IMR-90 (cell line): ENCODE measurements around the gene ZNF469.

Experiments used
- MAFK ChIP-seq: IDR thresholded peaks from 2 replicates; pipeline ENCODE4 v1.6.1; 2012; ENCODE audit warnings: low read depth, low read length, improper control_type of control experiment
- MAZ ChIP-seq: IDR thresholded peaks from 2 replicates; pipeline ENCODE4 v1.6.1; 2012; ENCODE audit warnings: low read depth, mild to moderate bottlenecking, low read length, improper control_type of control experiment, moderate library complexity, borderline replicate concordance
- MXI1 ChIP-seq: IDR thresholded peaks from 2 replicates; pipeline ENCODE4 v1.6.1; 2012; ENCODE audit warnings: low read depth, mild to moderate bottlenecking, low read length, moderate library complexity, borderline replicate concordance
- POLR2A ChIP-seq: IDR thresholded peaks from 2 replicates; pipeline ENCODE4 v1.6.1; 2012; ENCODE audit warnings: mild to moderate bottlenecking, low read depth, low read length
- RCOR1 ChIP-seq: IDR thresholded peaks from 2 replicates; pipeline ENCODE4 v1.6.1; 2012; ENCODE audit warnings: mild to moderate bottlenecking, low read length, improper control_type of control experiment; ENCODE audit not compliant: insufficient replicate concordance
- RFX5 ChIP-seq: IDR thresholded peaks from 2 replicates; pipeline ENCODE4 v1.8.0; 2012; ENCODE audit warnings: low read depth, mild to moderate bottlenecking, low read length, moderate library complexity
- TF ChIP-seq, protein P1 (sequence below): conservative IDR thresholded peaks from 2 replicates; pipeline ENCODE4 v1.5.1; 2012; ENCODE audit warnings: mild to moderate bottlenecking, low read depth, low read length, improper control_type of control experiment

DNA sequence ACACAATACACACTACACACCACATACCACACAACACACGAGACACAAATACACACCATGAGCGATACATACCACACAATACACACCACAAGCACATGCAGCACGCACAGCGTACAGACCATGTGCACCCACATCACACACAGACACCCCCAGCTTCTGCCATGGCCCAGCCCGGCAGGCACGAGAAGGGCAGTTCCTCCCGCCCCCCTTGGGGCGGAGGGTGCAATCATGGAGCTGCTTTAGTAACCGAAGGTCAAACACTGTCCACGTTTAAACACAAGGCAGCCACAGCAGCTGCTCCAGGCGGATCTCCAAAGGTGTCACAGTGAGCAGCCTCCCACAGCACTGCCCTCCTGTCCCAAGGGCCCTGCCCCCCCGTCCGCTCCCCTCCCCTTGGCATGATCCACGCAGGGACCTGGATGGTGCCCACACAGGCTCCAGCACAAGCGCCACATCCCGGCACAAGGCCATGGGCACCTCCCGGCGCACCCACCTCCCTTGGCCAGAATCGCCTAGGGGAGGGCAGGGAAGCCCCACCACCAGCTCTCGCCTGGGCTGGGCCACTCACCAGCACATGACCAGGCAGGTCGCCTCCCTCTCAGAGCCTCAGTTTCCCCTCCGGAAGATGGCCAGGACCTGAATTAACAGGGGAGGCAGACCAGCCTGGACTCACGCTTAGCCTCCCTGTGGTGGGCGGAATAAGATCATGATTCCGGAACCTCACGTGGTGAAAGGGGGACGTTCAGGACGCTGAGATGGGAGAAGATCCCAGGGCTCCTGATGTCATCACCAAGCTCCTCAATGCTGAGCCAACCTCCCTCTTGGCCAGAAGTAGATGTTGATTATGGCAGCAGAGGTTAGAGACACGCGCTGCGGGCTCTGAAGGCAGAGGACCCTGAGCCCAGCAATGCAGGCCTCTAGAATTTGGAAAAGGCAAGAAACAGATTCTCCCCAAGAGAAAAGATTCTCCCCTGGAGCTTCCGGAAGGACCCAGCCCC is 32.6 kb upstream of the ZNF469 start:
- TF ChIP-seq MAZ (no peak), RCOR1 (no peak), POLR2A (no peak), MXI1 (no peak), RFX5 (no peak), MAFK (no peak)
- TF ChIP-seq, protein P1, sequence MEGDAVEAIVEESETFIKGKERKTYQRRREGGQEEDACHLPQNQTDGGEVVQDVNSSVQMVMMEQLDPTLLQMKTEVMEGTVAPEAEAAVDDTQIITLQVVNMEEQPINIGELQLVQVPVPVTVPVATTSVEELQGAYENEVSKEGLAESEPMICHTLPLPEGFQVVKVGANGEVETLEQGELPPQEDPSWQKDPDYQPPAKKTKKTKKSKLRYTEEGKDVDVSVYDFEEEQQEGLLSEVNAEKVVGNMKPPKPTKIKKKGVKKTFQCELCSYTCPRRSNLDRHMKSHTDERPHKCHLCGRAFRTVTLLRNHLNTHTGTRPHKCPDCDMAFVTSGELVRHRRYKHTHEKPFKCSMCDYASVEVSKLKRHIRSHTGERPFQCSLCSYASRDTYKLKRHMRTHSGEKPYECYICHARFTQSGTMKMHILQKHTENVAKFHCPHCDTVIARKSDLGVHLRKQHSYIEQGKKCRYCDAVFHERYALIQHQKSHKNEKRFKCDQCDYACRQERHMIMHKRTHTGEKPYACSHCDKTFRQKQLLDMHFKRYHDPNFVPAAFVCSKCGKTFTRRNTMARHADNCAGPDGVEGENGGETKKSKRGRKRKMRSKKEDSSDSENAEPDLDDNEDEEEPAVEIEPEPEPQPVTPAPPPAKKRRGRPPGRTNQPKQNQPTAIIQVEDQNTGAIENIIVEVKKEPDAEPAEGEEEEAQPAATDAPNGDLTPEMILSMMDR = no peak
